Body of pancreas (tissue), 4 donors: ENCODE results near the gene SMCHD1. TPM values are rescaled to one million over a fixed set of nuclear protein-coding genes. Genes with fewer than 3 reads are reported as not detected.
"Not testable (repeated sequence)": the region's sequence is repeated elsewhere in the genome, so short reads cannot be mapped to it uniquely, and the experiment has no call there.

Source experiments
- ATAC-seq: fragments of 150-250 bp; one replicate; pipeline ENCODE4 v1.9.1; 2016
- DNase-seq, 4 donors: peaks; one replicate each; pipeline ENCODE4 v3.0.0-alpha.2; 2019
- H3K27ac ChIP-seq, 4 donors: fragments of 200-600 bp; sonication (generic); 1 replicate in 3 of 4; 2 replicates in 1 of 4; pipeline versions ENCODE4 v1.5.1 to v1.6.1; 2016 to 2019; ENCODE audit warnings: mild to moderate bottlenecking in 1 of 4, mixed read lengths in 1 of 4, moderate library complexity in 1 of 4
- H3K27me3 ChIP-seq, 2 donors: fragments of 200-600 bp; sonication (generic); one replicate each; pipeline ENCODE4 v1.6.0; 2016; ENCODE audit warnings: mild to moderate bottlenecking in 1 of 2
- H3K36me3 ChIP-seq, 2 donors: fragments of 200-600 bp; sonication (generic); replicated peaks in 1 of 2; 2 replicates each; pipeline ENCODE4 v1.5.1; 2016; ENCODE audit warnings: low read depth in 2 of 2; ENCODE audit not compliant: insufficient read depth in 1 of 2
- H3K4me1 ChIP-seq: fragments of 200-600 bp; sonication (generic); one replicate; pipeline ENCODE4 v1.6.0; 2016
- H3K4me3 ChIP-seq, 2 donors: fragments of 200-600 bp; sonication (generic); 1 replicate in 1 of 2; 2 replicates in 1 of 2; pipeline ENCODE4 v1.5.1; 2016 to 2019
- H3K9me3 ChIP-seq, 3 donors: fragments of 200-600 bp; sonication (generic); 1 replicate in 2 of 3; 2 replicates in 1 of 3; pipeline ENCODE4 v1.5.1; 2016
- POLR2A ChIP-seq, 3 donors: fragments of 450-650 bp; IDR thresholded peaks; one replicate each; pipeline ENCODE4 v1.6.1; 2016; ENCODE audit warnings: antibody characterized with exemption in 3 of 3, mild to moderate bottlenecking in 2 of 3
- whole genome bisulfite sequencing, 2 donors: methylation state at CpG; one replicate each; pipeline ENCODE4 v1.1.5; 2017; 5-methylcytosine and 5-hydroxymethylcytosine counted together
- intact Hi-C: fragments of 100-400 bp; cut with DNase I; formaldehyde crosslinking; loops from one replicate; pipeline ENCODE4 v1.15.1; 2023
- total RNA-seq, 2 donors: library from RNA; depleted of rRNA; stranded (reverse); fragments of >200 nt; gene quantifications; one replicate each; pipeline ENCODE4 v1.1.0, GENCODE V29; 2016
- TF ChIP-seq, protein P1 (sequence below), 7 experiments: fragments of 450-650 bp in 4 of 7; fragments of 200-600 bp in 3 of 7; sonication (generic) in 3 of 7; IDR thresholded peaks; one replicate each; pipeline ENCODE4 v1.5.1; 2016 to 2019; ENCODE audit warnings: antibody characterized with exemption in 7 of 7

SMCHD1 gene
- total RNA-seq, 2 donors from 2014 or later, result 56.0 to 100 TPM

DNA sequence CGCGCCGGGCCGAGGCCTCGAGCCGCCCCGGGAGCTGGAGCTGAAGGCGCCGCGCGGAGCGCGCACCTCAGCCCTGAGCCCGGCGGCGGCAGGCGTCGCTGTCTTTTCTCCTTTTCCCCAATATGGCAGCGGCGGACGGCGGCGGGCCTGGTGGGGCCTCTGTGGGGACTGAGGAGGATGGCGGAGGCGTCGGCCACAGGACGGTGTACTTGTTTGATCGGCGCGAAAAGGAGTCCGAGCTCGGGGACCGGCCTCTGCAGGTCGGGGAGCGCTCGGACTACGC is 369 bp downstream of the SMCHD1 start:
- no peaks in the 10 kb centered on the region for H3K36me3 ChIP-seq
- H3K27ac ChIP-seq, result peak overlapping the region; percentile 94 to 99 (median 96)
- DNase-seq, result no peak
- H3K9me3 ChIP-seq, result no peaks in the 10 kb centered on the region
- H3K4me1 ChIP-seq, result peaks cover 28% of the 10 kb centered on the region
- TF ChIP-seq POLR2A (IDR thresholded peaks at IDR 0.05), result no peak
- TF ChIP-seq, protein P1, sequence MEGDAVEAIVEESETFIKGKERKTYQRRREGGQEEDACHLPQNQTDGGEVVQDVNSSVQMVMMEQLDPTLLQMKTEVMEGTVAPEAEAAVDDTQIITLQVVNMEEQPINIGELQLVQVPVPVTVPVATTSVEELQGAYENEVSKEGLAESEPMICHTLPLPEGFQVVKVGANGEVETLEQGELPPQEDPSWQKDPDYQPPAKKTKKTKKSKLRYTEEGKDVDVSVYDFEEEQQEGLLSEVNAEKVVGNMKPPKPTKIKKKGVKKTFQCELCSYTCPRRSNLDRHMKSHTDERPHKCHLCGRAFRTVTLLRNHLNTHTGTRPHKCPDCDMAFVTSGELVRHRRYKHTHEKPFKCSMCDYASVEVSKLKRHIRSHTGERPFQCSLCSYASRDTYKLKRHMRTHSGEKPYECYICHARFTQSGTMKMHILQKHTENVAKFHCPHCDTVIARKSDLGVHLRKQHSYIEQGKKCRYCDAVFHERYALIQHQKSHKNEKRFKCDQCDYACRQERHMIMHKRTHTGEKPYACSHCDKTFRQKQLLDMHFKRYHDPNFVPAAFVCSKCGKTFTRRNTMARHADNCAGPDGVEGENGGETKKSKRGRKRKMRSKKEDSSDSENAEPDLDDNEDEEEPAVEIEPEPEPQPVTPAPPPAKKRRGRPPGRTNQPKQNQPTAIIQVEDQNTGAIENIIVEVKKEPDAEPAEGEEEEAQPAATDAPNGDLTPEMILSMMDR (IDR thresholded peaks at IDR 0.05), result peak in 1 of 7 experiments; percentile 9
- peak overlapping the region; percentile 62 to 89 for H3K4me3 ChIP-seq
- no peaks in the 10 kb centered on the region for H3K27me3 ChIP-seq
- no peak for ATAC-seq
- intact Hi-C loops, result no loop called here
- WGBS, 2 donors, result 0% methylated on average over 37 of the region's 37 CpGs; no CpG with 5 or more reads in 1 of the 2 donors

DNA sequence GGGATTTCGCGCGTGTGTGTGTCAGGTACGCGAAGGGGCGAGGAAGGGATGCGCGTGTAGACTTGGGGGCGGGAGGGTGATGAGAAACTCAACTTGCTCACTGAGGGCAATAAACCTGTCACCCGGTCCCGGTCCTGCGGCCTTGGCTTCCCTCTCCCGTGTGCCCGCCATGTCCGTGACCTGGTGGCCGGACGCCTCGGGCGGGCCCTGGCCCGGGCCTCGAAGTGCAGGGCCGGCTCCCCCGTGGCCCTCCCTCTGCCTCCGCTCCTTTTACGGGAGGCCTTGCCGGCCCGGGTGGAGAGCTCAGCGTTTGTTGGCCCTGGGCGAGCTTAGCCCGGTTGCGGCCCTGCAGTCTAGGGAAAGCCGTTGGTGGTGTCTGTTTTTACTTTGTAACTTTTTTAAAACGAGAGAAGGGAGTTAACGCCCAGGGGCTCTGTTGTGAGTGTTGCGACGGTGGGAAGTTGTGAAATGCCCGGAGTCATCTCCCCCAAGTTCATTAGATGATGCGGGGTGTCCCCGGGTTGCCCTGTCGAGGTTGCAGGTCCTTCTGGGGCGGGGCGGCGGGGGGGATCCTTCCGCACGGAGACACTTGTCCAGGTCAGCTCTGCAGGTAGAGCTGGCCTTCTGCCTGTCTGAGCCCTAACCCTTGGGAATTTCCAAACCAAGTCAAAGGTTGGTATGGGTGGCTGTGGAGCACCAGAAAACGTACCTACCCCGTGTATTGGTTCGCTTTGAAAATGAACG is 883 bp downstream of the SMCHD1 start:
- H3K9me3 ChIP-seq, result no peaks in the 10 kb centered on the region
- peak overlapping the region; percentile 62 to 89 for H3K4me3 ChIP-seq
- TF ChIP-seq, protein P1 (IDR thresholded peaks at IDR 0.05), result no peak
- peak in 1 of 3 donors; percentile 42 for TF ChIP-seq POLR2A (IDR thresholded peaks at IDR 0.05)
- DNase-seq, result peak; percentile 56 to 68 (median 58)
- H3K4me1 ChIP-seq, result peaks cover 28% of the 10 kb centered on the region
- no peaks in the 10 kb centered on the region for H3K36me3 ChIP-seq
- ATAC-seq, result peak; percentile 45
- intact Hi-C loops, result no loop called here
- H3K27me3 ChIP-seq, result no peaks in the 10 kb centered on the region
- peak overlapping the region; percentile 94 to 99 (median 96) for H3K27ac ChIP-seq
- WGBS, 2 donors, result 1% methylated on average over 18 to 49 of the region's 49 CpGs

DNA sequence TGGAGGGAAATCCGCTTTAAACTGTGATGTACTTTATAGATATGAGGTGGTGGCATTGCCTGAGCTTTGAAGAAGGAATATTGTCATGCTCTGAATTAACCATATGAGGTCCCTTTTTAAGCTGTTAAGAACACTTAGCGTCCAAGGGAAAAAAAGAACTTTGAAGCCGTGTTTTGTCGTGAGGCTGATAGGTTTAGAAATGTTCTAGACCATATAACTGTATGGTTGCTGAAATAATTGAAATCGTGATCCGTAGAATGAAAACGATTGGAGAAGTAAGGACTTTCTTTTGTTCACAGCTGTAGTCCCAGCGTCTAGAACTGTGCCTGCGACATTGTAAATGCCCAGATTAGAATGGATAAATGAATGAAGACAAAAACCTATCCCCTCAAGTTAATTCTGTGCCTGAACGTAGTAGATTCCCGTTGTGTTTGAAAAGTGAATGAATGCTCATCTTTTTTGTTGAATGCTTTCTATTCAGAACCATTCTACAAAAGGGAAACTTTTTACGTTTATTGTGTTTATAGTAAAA is 1.5 kb downstream of the SMCHD1 start:
- H3K36me3 ChIP-seq, result no peaks in the 10 kb centered on the region
- no peaks in the 10 kb centered on the region for H3K27me3 ChIP-seq
- WGBS, 2 donors, result 1 to 2% methylated on average over 12 of the region's 12 CpGs
- peaks cover 28% of the 10 kb centered on the region for H3K4me1 ChIP-seq
- H3K4me3 ChIP-seq, result peak overlapping the region; percentile 62 to 89
- no peak for TF ChIP-seq POLR2A (IDR thresholded peaks at IDR 0.05)
- TF ChIP-seq, protein P1 (IDR thresholded peaks at IDR 0.05), result no peak
- ATAC-seq (no peak), DNase-seq (no peak)
- no peaks in the 10 kb centered on the region for H3K9me3 ChIP-seq
- intact Hi-C loops, result no loop called here
- H3K27ac ChIP-seq, result peak overlapping the region; percentile 94 to 99 (median 96)

DNA sequence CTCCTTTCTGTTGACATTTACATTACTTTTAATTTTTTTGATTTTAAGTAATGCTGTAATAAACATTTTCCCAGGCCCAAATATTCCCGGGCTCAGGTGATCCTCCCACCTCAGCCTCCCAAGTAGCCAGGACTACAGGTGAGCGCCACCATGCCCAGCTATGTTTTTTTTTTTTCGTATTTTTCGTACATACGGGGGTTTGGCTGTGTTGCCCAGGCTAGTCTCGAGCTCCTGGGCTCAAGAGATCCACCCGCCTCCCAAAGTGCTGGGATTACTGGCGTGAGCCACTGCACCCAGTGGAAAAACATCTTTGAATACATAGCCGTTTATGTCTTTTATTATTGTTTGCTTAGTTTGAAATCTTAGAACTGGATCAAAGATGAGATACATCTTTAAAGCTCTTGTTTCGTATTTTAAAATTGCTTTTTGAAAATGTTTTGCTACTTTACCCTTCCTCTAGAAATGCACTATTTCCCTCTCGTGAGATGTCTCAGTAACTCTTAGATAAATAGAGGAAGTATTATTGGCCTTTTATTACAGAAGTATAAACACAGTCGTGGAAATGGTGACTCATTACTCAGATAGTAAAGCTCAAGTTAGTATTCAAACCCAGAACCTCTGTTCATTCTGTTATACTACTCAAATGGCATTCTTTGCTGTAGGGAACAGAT is 2.4 kb downstream of the SMCHD1 start:
- H3K27ac ChIP-seq, result peak overlapping the region; percentile 66 to 99 (median 88)
- ATAC-seq (peak; percentile 17), DNase-seq (no peak)
- intact Hi-C loops, result no loop called here
- H3K4me3 ChIP-seq, result no peak overlapping the region
- no peaks in the 10 kb centered on the region for H3K27me3 ChIP-seq
- peaks cover 28% of the 10 kb centered on the region for H3K4me1 ChIP-seq
- WGBS, 2 donors, result 17 to 36% methylated on average over 12 of the region's 12 CpGs
- H3K9me3 ChIP-seq, result no peaks in the 10 kb centered on the region
- H3K36me3 ChIP-seq, result no peaks in the 10 kb centered on the region
- peak in 2 of 3 donors; percentile 28 to 65 for TF ChIP-seq POLR2A (IDR thresholded peaks at IDR 0.05)
- TF ChIP-seq, protein P1 (IDR thresholded peaks at IDR 0.05), result no peak

DNA sequence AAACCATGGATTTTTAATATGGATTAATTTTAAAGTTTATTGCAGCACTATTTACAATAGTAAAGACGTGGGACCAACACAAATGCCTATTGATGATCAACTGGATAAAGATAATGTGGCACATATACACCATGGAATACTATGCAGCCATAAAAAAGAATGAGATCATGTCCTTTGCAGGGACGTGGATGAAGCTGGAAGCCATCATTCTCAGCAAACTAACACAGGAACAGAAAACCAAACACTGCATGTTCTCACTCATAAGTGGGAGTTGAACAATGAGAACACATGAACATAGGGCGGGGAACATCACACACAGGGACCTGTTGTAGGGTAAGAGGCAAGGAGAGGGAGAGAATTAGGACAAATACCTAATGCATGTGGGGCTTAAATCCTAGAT is 5.3 kb downstream of the SMCHD1 start:
- 90 to 94% methylated on average over 3 of the region's 3 CpGs for WGBS, 2 donors
- intact Hi-C loops, H3K36me3 ChIP-seq, H3K9me3 ChIP-seq, ATAC-seq, DNase-seq, H3K27me3 ChIP-seq, H3K4me3 ChIP-seq: not testable (repeated sequence)
- Histone ChIP-seq H3K4me1 (peaks cover 39% of the 10 kb centered on the region), H3K27ac (peak overlapping the region in 1 of 4 donors; percentile 97)

DNA sequence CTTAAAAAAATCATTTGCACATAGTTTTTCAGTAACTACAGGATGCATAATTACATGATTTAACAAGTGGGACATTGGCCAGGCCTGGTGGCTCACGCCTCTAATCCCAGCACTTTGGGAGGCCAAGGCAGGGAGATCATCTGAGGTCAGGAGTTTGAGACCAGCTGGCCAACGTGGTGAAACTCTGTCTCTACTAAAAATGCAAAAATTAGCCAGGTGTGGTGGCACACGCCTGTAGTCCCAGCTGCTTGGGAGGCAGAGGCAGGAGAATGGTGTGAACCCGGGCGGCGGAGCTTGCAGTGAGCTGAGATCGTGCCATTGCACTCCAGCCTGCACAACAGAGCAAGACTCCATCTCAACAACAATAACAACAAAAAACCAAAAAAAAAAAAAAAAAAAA is 6.8 kb downstream of the SMCHD1 start:
- DNase-seq, ATAC-seq, H3K9me3 ChIP-seq, H3K4me3 ChIP-seq, intact Hi-C loops, H3K36me3 ChIP-seq, H3K27ac ChIP-seq, H3K27me3 ChIP-seq: not testable (repeated sequence)
- H3K4me1 ChIP-seq, result peaks cover 39% of the 10 kb centered on the region
- 86 to 88% methylated on average over 7 of the region's 7 CpGs for WGBS, 2 donors
